Ramos (cell line): Measurements from ENCODE around the gene SPTLC2.

Experiments
- in situ Hi-C: fragments of 300-500 bp; cut with MboI; formaldehyde crosslinking; loops from one replicate; pipeline ENCODE4 v1.14.3; 2022; ENCODE audit warnings: low sequenced_read_pairs; ENCODE audit not compliant: unreplicated experiment

The SPTLC2 gene

GRCh38 chr14:77478029-77478428 lies 138.4 kb downstream of the SPTLC2 start:
- in situ Hi-C loops = no loop called here

- in situ Hi-C loops = no loop called here
These were observed 140.9 kb downstream of the SPTLC2 start for GRCh38 chr14:77475432-77476115.

- in situ Hi-C loops = no loop called here
These were observed 141.8 kb downstream of the SPTLC2 start for GRCh38 chr14:77474479-77475177.

- in situ Hi-C loops = no loop called here
These were observed 142.5 kb downstream of the SPTLC2 start for GRCh38 chr14:77473921-77474320.

GRCh38 chr14:77470224-77470870 lies 146.1 kb downstream of the SPTLC2 start:
- in situ Hi-C loops = no loop called here

GRCh38 chr14:77469539-77469938 lies 146.9 kb downstream of the SPTLC2 start:
- in situ Hi-C loops = loop anchor here (10.0 kb wide), 1 partner anchor 245 kb away; no protein-coding TSS in a partner anchor

- in situ Hi-C loops = loop anchor here (10.0 kb wide), 1 partner anchor 246 kb away; no protein-coding TSS in a partner anchor
These were observed 147.4 kb downstream of the SPTLC2 start for GRCh38 chr14:77469067-77469505.

GRCh38 chr14:77467801-77468200 lies 148.6 kb downstream of the SPTLC2 start:
- in situ Hi-C loops = loop anchor here (10.0 kb wide), 1 partner anchor 247 kb away; no protein-coding TSS in a partner anchor

GRCh38 chr14:77459072-77459723 lies 157.2 kb downstream of the SPTLC2 start:
- in situ Hi-C loops = no loop called here

- in situ Hi-C loops = no loop called here
These were observed 158.0 kb downstream of the SPTLC2 start for GRCh38 chr14:77458249-77458950.

- in situ Hi-C loops = no loop called here
These were observed 158.8 kb downstream of the SPTLC2 start, which contains the start of the genes AHSA1 and VIPAS39 for GRCh38 chr14:77457522-77458248. TSS of gene AHSA1 (plus strand) at chr14:77458093. CDS start at chr14:77458190, 97 bp downstream. TSS of gene VIPAS39 (minus strand) at chr14:77457601. CDS start at chr14:77454102, 3,499 bp downstream.

GRCh38 chr14:77457115-77457521 lies 159.3 kb downstream of the SPTLC2 start:
- in situ Hi-C loops = no loop called here
